HG03442 (cell line): ENCODE results near the gene NFATC2.

ENCODE experiments used
- ATAC-seq: cut with Tn5 transposase; IDR thresholded peaks from one replicate; pipeline ENCODE4 v1.9.1; 2021; ENCODE audit warnings: mild to moderate bottlenecking, moderate library complexity; ENCODE audit not compliant: unreplicated experiment

The NFATC2 gene

GRCh38 chr20:51542571-51543421 lies at the start of gene NFATC2:
TSS of gene NFATC2 (minus strand) at chr20:51542719. CDS start at chr20:51542499, 220 bp downstream.
- ATAC-seq: peak; percentile 39

GRCh38 chr20:51591871-51592270 lies 49.4 kb upstream of the NFATC2 start:
- no peak for ATAC-seq

GRCh38 chr20:51588762-51589161 lies 46.2 kb upstream of the NFATC2 start:
- no peak for ATAC-seq

- ATAC-seq: no peak
Measured at GRCh38 chr20:51587145-51587544, 44.6 kb upstream of the NFATC2 start.

- ATAC-seq: no peak
Measured at GRCh38 chr20:51586005-51586440, 43.5 kb upstream of the NFATC2 start.

GRCh38 chr20:51585148-51585547 lies 42.6 kb upstream of the NFATC2 start:
- no peak for ATAC-seq

- no peak for ATAC-seq
Measured at GRCh38 chr20:51584737-51585136, 42.2 kb upstream of the NFATC2 start.

GRCh38 chr20:51584116-51584515 lies 41.6 kb upstream of the NFATC2 start:
- no peak for ATAC-seq

GRCh38 chr20:51583499-51583898 lies 41.0 kb upstream of the NFATC2 start:
- ATAC-seq: no peak

GRCh38 chr20:51583073-51583472 lies 40.6 kb upstream of the NFATC2 start:
- ATAC-seq: no peak

- no peak for ATAC-seq
Measured at GRCh38 chr20:51581571-51581970, 39.1 kb upstream of the NFATC2 start.

- ATAC-seq: no peak
Measured at GRCh38 chr20:51579137-51579536, 36.6 kb upstream of the NFATC2 start.

GRCh38 chr20:51578145-51578459 lies 35.6 kb upstream of the NFATC2 start:
- no peak for ATAC-seq

GRCh38 chr20:51577432-51578144 lies 35.1 kb upstream of the NFATC2 start:
- no peak for ATAC-seq

- ATAC-seq: no peak
Measured at GRCh38 chr20:51575486-51575885, 33.0 kb upstream of the NFATC2 start.

- no peak for ATAC-seq
Measured at GRCh38 chr20:51574248-51575033, 31.9 kb upstream of the NFATC2 start.

GRCh38 chr20:51573576-51574243 lies 31.2 kb upstream of the NFATC2 start:
- ATAC-seq: no peak

- ATAC-seq: no peak
Measured at GRCh38 chr20:51571460-51571794, 28.9 kb upstream of the NFATC2 start.

- no peak for ATAC-seq
Measured at GRCh38 chr20:51570739-51571459, 28.4 kb upstream of the NFATC2 start.
